Omental fat pad (tissue), 4 donors: ENCODE measurements around the gene PPFIA3. TPM values are rescaled to one million over a fixed set of nuclear protein-coding genes. Genes with fewer than 3 reads are reported as not detected.
"Not testable (repeated sequence)": the region's sequence is repeated elsewhere in the genome, so short reads cannot be mapped to it uniquely, and the experiment has no call there.

Experiments used
- ATAC-seq: fragments of 150-250 bp; one replicate; pipeline ENCODE4 v1.9.1; 2016; ENCODE audit warnings: mild to moderate bottlenecking, moderate library complexity; ENCODE audit not compliant: low FRiP score
- DNase-seq: peaks from one replicate; pipeline ENCODE4 v3.0.0-alpha.2; 2019; ENCODE audit warnings: low spot score
- CTCF ChIP-seq, 3 donors: fragments of 450-650 bp; IDR thresholded peaks; one replicate each; pipeline ENCODE4 v1.5.1; 2016 to 2017; ENCODE audit warnings: antibody characterized with exemption in 3 of 3, mild to moderate bottlenecking in 3 of 3, moderate library complexity in 2 of 3
- total RNA-seq, 4 donors: library from RNA; depleted of rRNA; stranded (reverse); fragments of >200 nt; gene quantifications; one replicate each; pipeline ENCODE4 v1.1.0, GENCODE V29; 2016

The PPFIA3 gene
- total RNA-seq, 4 donors from 2014 or later = 1.6 to 11.2 (median 4.1) TPM

GRCh38 chr19:49118565-49119410 lies 556 bp upstream of the PPFIA3 start, which contains the start of gene C19orf73:
TSS of gene C19orf73 (minus strand) at chr19:49119143. CDS start at chr19:49119022, 121 bp downstream.
- peak; percentile 69 for DNase-seq
- peak; percentile 91 for ATAC-seq
- no peak for TF ChIP-seq CTCF (IDR thresholded peaks at IDR 0.05)

- TF ChIP-seq CTCF (IDR thresholded peaks at IDR 0.05) = no peak
- ATAC-seq = no peak
- DNase-seq = no peak
These were observed 960 bp downstream of the PPFIA3 start for GRCh38 chr19:49120325-49120683.

- DNase-seq (no peak), ATAC-seq (no peak)
- no peak for TF ChIP-seq CTCF (IDR thresholded peaks at IDR 0.05)
These were observed 1.5 kb downstream of the PPFIA3 start for GRCh38 chr19:49120868-49121267.

- not testable (repeated sequence) for ATAC-seq, DNase-seq
These were observed 2.5 kb downstream of the PPFIA3 start for GRCh38 chr19:49121841-49122240.

- not testable (repeated sequence) for ATAC-seq, DNase-seq
These were observed 3.9 kb downstream of the PPFIA3 start for GRCh38 chr19:49123285-49123684.

GRCh38 chr19:49125025-49125731 lies 5.8 kb downstream of the PPFIA3 start:
- TF ChIP-seq CTCF (IDR thresholded peaks at IDR 0.05) = no peak
- DNase-seq (no peak), ATAC-seq (no peak)

GRCh38 chr19:49126575-49126974 lies 7.2 kb downstream of the PPFIA3 start:
- TF ChIP-seq CTCF (IDR thresholded peaks at IDR 0.05) = no peak
- DNase-seq = no peak
- no peak for ATAC-seq

- ATAC-seq, DNase-seq: not testable (repeated sequence)
These were observed 7.9 kb downstream of the PPFIA3 start for GRCh38 chr19:49127225-49127624.
